Ovary (tissue), 9 donors: ENCODE data around the gene PYGO1. TPM values are rescaled to one million over a fixed set of nuclear protein-coding genes. Genes with fewer than 3 reads are reported as not detected.
A peak's percentile ranks its signal among the peaks of the same experiment; 100 is the strongest.

Experiments used
- DNase-seq, 5 donors: peaks; one replicate each; pipeline ENCODE4 v3.0.0-alpha.2; 2019 to 2020
- H3K27ac ChIP-seq, 2 donors: fragments of 200-600 bp; one replicate each; pipeline versions ENCODE4 v1.5.1 to v1.8.0; 2019 to 2022
- H3K27me3 ChIP-seq: fragments of 200-600 bp; one replicate; pipeline ENCODE4 v1.8.0; 2022
- H3K36me3 ChIP-seq: fragments of 200-600 bp; sonication (generic); one replicate; pipeline ENCODE4 v1.5.1; 2019
- H3K4me1 ChIP-seq: one replicate; pipeline ENCODE4 v1.8.1; 2013; ENCODE audit warnings: mild to moderate bottlenecking, moderate library complexity; ENCODE audit not compliant: insufficient read depth
- H3K4me3 ChIP-seq: fragments of 200-600 bp; sonication (generic); one replicate; pipeline ENCODE4 v1.5.1; 2017
- H3K9me3 ChIP-seq, 2 donors: fragments of 200-600 bp in 1 of 2; sonication (generic) in 1 of 2; one replicate each; pipeline versions ENCODE4 v1.5.1 to v1.8.1; 2013 to 2019; ENCODE audit warnings: mild to moderate bottlenecking in 1 of 2, moderate library complexity in 1 of 2
- EP300 ChIP-seq: sonication (generic); formaldehyde crosslinking; IDR thresholded peaks from one replicate; pipeline ENCODE4 v1.6.1; 2017; ENCODE audit warnings: antibody characterized with exemption
- POLR2A ChIP-seq: fragments of 450-650 bp; IDR thresholded peaks from one replicate; pipeline ENCODE4 v1.6.1; 2017; ENCODE audit warnings: antibody characterized with exemption, mild to moderate bottlenecking, moderate library complexity
- whole genome bisulfite sequencing, 3 donors: extraction: QIAGEN DNeasy Blood & Tissue Kit in 1 of 3; methylation state at CpG; one replicate each; pipeline versions ENCODE4 v1.1.5 to v1.1.7; 2013 to 2017; 5-methylcytosine and 5-hydroxymethylcytosine counted together
- intact Hi-C, 4 donors: fragments of 100-400 bp; cut with DNase I; formaldehyde crosslinking; loops; one replicate each; pipeline versions ENCODE4 v1.11.0 to v1.15.1; 2022 to 2023
- polyA plus RNA-seq, 2 donors: library from polyadenylated mRNA; stranded (reverse); fragments of 200-250 nt in 1 of 2; fragments of 350-450 nt in 1 of 2; fragmentation: Illumina TruSeq in 1 of 2; extraction: RNeasy Lipid Tissue Mini Kit (QIAGEN cat#74804) in 1 of 2; gene quantifications; one replicate each; pipeline ENCODE4 v1.2.3, GENCODE V29; 2013 to 2014
- total RNA-seq, 7 donors: library from RNA; depleted of rRNA in 2 of 7; stranded (reverse); fragments of >200 nt in 2 of 7; fragmentation: NEBNext Ultra II Directional in 3 of 7; extraction: Animal tissue kit (Norgen Biotek cat#: 25700) in 3 of 7; gene quantifications; one replicate each; pipeline versions ENCODE4 v1.1.0 to v1.2.4, GENCODE V29; 2016 to 2023
- TF ChIP-seq, protein P1 (sequence below), 3 donors: fragments of 450-650 bp in 2 of 3; fragments of 200-600 bp in 1 of 3; IDR thresholded peaks; one replicate each; pipeline versions ENCODE4 v1.5.1 to v1.8.0; 2016 to 2022; ENCODE audit warnings: antibody characterized with exemption in 3 of 3, mild to moderate bottlenecking in 1 of 3
- donor health status: DM: no; HTN: no; CAD: no; lungs with moderate emphysema.
- donor health status: DM: no; HTN: no; CAD: no.
- donor health status: Bipolar disorder and iron deficiency.
- donor health status: DM: yes; HTN: yes; CAD: no.
- donor health status: DM: no; HTN: no; CAD: no.
- donor health status: DM: yes; HTN: yes; CAD: no.

Gene PYGO1
- total and polyA plus RNA-seq, 9 donors = 4.0 to 31.1 (median 22.7) TPM

DNA sequence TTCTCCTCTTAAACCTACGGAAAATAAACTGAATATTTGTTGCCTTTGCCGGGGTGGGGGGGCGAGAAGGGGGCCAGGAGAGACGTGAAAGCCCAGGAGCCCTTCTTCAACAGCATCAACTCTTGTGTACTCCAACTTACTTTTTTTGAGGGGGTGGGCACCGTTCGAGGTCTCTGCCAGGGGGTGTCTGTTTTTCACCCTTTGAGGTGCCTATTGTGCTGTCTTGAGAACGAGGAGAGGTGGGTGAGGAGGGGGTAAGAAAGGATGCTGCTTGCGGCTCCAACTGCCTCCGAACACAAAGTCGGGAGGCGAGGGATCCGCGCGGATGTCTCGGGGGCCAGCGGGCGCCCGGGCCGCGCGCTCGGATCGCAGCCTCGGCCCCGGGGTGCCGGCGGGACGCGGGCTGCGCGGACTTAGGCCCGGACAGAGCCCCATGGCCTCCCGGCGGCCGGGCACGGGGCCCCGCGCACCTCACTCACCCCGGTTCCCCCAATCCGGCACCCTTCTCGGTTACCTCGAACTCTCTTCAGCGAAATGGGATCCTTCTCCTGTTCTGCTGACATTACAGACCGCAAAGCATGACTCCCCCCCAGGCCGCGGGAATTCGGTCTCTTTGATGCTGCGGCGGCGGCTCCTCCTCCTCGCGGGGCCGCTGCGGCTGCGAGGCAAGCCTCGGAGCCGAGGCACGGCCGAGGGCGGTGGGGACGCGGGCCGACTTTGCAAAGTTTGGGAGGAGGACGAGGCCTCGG lies 650 bp downstream of the PYGO1 start:
- Histone ChIP-seq H3K9me3 (no peaks in the 10 kb centered on the region), H3K27me3 (no peaks in the 10 kb centered on the region), H3K36me3 (no peaks in the 10 kb centered on the region), H3K4me3 (peak overlapping the region; percentile 70), H3K4me1 (peaks cover 5% of the 10 kb centered on the region), H3K27ac (peak overlapping the region; percentile 94 to 97)
- intact Hi-C loops = no loop called here
- WGBS, 3 donors = 2% methylated on average over 60 to 65 of the region's 65 CpGs
- TF ChIP-seq, protein P1, sequence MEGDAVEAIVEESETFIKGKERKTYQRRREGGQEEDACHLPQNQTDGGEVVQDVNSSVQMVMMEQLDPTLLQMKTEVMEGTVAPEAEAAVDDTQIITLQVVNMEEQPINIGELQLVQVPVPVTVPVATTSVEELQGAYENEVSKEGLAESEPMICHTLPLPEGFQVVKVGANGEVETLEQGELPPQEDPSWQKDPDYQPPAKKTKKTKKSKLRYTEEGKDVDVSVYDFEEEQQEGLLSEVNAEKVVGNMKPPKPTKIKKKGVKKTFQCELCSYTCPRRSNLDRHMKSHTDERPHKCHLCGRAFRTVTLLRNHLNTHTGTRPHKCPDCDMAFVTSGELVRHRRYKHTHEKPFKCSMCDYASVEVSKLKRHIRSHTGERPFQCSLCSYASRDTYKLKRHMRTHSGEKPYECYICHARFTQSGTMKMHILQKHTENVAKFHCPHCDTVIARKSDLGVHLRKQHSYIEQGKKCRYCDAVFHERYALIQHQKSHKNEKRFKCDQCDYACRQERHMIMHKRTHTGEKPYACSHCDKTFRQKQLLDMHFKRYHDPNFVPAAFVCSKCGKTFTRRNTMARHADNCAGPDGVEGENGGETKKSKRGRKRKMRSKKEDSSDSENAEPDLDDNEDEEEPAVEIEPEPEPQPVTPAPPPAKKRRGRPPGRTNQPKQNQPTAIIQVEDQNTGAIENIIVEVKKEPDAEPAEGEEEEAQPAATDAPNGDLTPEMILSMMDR (IDR thresholded peaks at IDR 0.05) = no peak
- DNase-seq = peak in 3 of 5 donors; percentile 32 to 70 (median 49)

DNA sequence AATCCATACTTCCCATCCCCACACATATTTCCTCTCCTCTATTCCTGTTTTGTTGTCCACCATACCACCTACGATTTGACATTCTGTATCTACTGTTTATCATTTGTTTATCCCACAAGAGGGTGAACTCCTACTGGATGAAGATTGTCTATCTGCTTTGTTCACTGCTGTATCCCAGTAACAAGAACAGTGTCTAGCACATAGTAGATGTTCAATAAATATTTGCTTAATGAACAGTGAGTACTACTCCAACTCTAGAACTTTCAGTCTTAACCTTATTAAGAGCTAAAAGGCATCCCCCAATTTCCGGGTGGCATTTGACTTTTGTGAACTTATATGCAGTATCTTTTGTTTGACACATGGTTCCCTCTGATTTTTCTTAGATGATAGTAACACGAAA lies 1.3 kb downstream of the PYGO1 start:
- Histone ChIP-seq H3K9me3 (no peaks in the 10 kb centered on the region), H3K36me3 (no peaks in the 10 kb centered on the region), H3K4me1 (peaks cover 5% of the 10 kb centered on the region), H3K27ac (no peak overlapping the region), H3K4me3 (peak overlapping the region; percentile 70), H3K27me3 (no peaks in the 10 kb centered on the region)
- intact Hi-C loops = no loop called here
- 30 to 50% (median 47%) methylated on average over 3 of the region's 3 CpGs for WGBS, 3 donors
- TF ChIP-seq, protein P1 (IDR thresholded peaks at IDR 0.05) = no peak
- no peak for TF ChIP-seq POLR2A
- TF ChIP-seq EP300 = no peak
- DNase-seq = no peak

DNA sequence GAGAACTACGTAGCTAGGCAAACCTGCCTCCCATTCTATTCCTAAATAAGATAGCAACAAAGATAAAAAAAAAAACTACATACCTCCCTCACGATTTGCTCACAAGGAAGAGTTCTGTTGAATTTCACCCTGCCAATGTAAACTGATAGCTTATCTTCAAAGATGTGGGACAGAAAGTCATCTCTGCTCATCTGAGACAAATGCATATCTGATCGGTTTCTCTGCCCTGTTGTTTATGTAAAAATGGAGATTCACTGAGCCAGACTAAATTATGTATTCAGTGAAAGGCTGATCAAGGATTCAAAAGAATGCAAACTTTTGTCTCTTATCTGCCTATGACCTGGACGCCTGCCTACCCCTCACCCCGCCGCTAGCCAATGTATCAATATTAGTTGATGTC lies 11.2 kb downstream of the PYGO1 start:
- Histone ChIP-seq H3K36me3 (no peaks in the 10 kb centered on the region), H3K4me1 (peaks cover 1% of the 10 kb centered on the region), H3K27ac (no peak overlapping the region), H3K9me3 (no peaks in the 10 kb centered on the region), H3K27me3 (no peaks in the 10 kb centered on the region), H3K4me3 (no peak overlapping the region)
- TF ChIP-seq, protein P1 (IDR thresholded peaks at IDR 0.05) = no peak
- 59 to 72% (median 72%) methylated on average over 6 of the region's 6 CpGs for WGBS, 3 donors
- no peak for DNase-seq
- intact Hi-C loops = no loop called here

DNA sequence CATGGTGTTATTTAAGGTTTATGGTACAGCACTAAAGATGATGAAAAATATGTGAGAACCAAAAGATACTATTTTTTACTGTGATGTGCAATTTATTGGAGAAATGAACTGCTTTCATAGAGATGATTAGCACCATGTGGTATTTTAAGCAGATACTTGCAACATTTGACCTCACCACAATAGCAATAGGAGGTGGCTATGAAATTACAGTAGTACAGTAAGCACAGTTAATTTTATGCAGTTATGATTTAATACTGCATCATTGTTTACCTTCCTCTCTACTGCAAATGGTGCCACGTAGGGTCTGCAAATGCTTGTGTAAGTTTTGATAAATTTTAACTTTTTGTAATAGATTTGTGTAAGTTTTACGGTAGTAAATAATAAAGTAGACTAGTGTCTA lies 14.0 kb downstream of the PYGO1 start:
- no peaks in the 10 kb centered on the region for H3K4me1 ChIP-seq
- intact Hi-C loops = no loop called here
- no peak overlapping the region for H3K4me3 ChIP-seq
- H3K36me3 ChIP-seq = no peaks in the 10 kb centered on the region
- TF ChIP-seq, protein P1 (IDR thresholded peaks at IDR 0.05) = no peak
- TF ChIP-seq EP300 (no peak), POLR2A (no peak)
- no peaks in the 10 kb centered on the region for H3K9me3 ChIP-seq
- H3K27me3 ChIP-seq = no peaks in the 10 kb centered on the region
- 73 to 96% (median 75%) methylated on average over 2 of the region's 2 CpGs for WGBS, 3 donors
- no peak overlapping the region for H3K27ac ChIP-seq
- DNase-seq = no peak
